K562 (cell line): ENCODE measurements around the gene POLR2L. TPM values are rescaled to one million over a fixed set of nuclear protein-coding genes. Genes with fewer than 3 reads are reported as not detected.

Experiments
- ATAC-seq: fragments of 200-7000 bp; cut with Tn5 transposase; 3 replicates; pipeline ENCODE4 v1.9.1; 2020; ENCODE audit warnings: moderate library complexity
- BruUV-seq: library from RNA; stranded (reverse); fragments of 400-500 nt; replicated peaks from 2 replicates; lab custom pipeline; 2021; lab: Mats Ljungman, UMichigan
- CTCF ChIA-PET: fragments of 300-600 bp; formaldehyde crosslinking; extraction: SDS; loops from one replicate; lab custom pipeline; 2021; ENCODE audit warnings: low intra/inter-chr PET ratio; lab: Yijun Ruan, JAX
- POLR2A ChIA-PET: fragments of 300-600, 350-650 bp; sonication (Branson Sonifier 250); formaldehyde crosslinking; extraction: SDS; loops from one replicate; lab custom pipeline; 2021; ENCODE audit warnings: antibody characterized with exemption, inconsistent platforms; lab: Yijun Ruan, JAX
- DNase-seq, 4 experiments: peaks; one replicate each; pipeline versions ENCODE4 v3.0.0 to v3.0.0-alpha.2; 2011 to 2018; ENCODE audit warnings: low spot score in 3 of 4, mixed read lengths in 3 of 4; ENCODE audit errors: extremely low read depth in 1 of 4
- FAIRE-seq: peaks from 2 replicates; lab custom pipeline; 2011; peaks lifted over from hg19 to GRCh38; lab: Jason Lieb, UNC
- H2AFZ ChIP-seq: 2 replicates; pipeline ENCODE4 v1.6.0; 2011; ENCODE audit warnings: low read depth, low read length, control low read depth, inconsistent platforms
- H3K27ac ChIP-seq: fragments of 200-600 bp; 3 replicates; pipeline ENCODE4 v1.8.0; 2011; ENCODE audit warnings: low read depth, mild to moderate bottlenecking, control low read depth, inconsistent platforms, low read length, moderate library complexity, mixed read lengths; ENCODE audit errors: extremely low read depth
- H3K27me3 ChIP-seq, 2 experiments: fragments of 300-600 bp in 1 of 2; 2 replicates in 1 of 2; 3 replicates in 1 of 2; pipeline versions ENCODE4 v1.6.0 to v1.8.0; 2011; ENCODE audit warnings: inconsistent platforms in 2 of 2, low read length in 2 of 2, mild to moderate bottlenecking in 1 of 2, mixed read lengths in 1 of 2, moderate library complexity in 1 of 2; ENCODE audit not compliant: control insufficient read depth in 2 of 2, insufficient read depth in 2 of 2
- H3K36me3 ChIP-seq: fragments of 300-600 bp; 3 replicates; pipeline ENCODE4 v1.8.0; 2011; ENCODE audit warnings: mild to moderate bottlenecking, low read length, inconsistent platforms; ENCODE audit not compliant: control insufficient read depth, insufficient read depth
- H3K4me1 ChIP-seq, 2 experiments: fragments of 200-600 bp in 1 of 2; replicated peaks in 1 of 2; 2 replicates in 1 of 2; 3 replicates in 1 of 2; pipeline versions ENCODE4 v1.5.1 to v1.8.0; 2011; ENCODE audit warnings: inconsistent platforms in 2 of 2, low read length in 2 of 2, mild to moderate bottlenecking in 1 of 2, mixed read lengths in 1 of 2, moderate library complexity in 1 of 2; ENCODE audit not compliant: control insufficient read depth in 2 of 2, insufficient read depth in 2 of 2
- H3K4me2 ChIP-seq: 2 replicates; pipeline ENCODE4 v1.6.1; 2011; ENCODE audit warnings: low read length, control low read depth, inconsistent platforms, mixed read lengths; ENCODE audit not compliant: insufficient read depth
- H3K4me3 ChIP-seq: fragments of 200-600 bp; sonication (generic), shearing (Covaris generic); 2 replicates; pipeline ENCODE4 v1.5.1; 2016; ENCODE audit warnings: control low read depth, inconsistent platforms
- H3K79me2 ChIP-seq: fragments of 200-600 bp; 3 replicates; pipeline ENCODE4 v1.8.0; 2011; ENCODE audit warnings: low read length, inconsistent platforms; ENCODE audit not compliant: control insufficient read depth, insufficient read depth
- H3K9ac ChIP-seq, 2 experiments: 2 replicates each; pipeline versions ENCODE4 v1.6.0 to v1.6.1; 2011; ENCODE audit warnings: low read depth in 2 of 2, low read length in 2 of 2, control low read depth in 1 of 2, inconsistent platforms in 1 of 2, mild to moderate bottlenecking in 1 of 2, mixed read lengths in 1 of 2; ENCODE audit not compliant: insufficient read depth in 1 of 2
- H3K9me1 ChIP-seq: one replicate; pipeline ENCODE4 v1.6.0; 2011; ENCODE audit warnings: inconsistent platforms, mild to moderate bottlenecking, low read length, moderate library complexity; ENCODE audit not compliant: control insufficient read depth, insufficient read depth
- H3K9me3 ChIP-seq: replicated peaks from 2 replicates; pipeline ENCODE4 v1.5.1; 2011; ENCODE audit warnings: low read depth, low read length, inconsistent platforms; ENCODE audit not compliant: control insufficient read depth, insufficient read depth
- H4K20me1 ChIP-seq: replicated peaks from 2 replicates; pipeline ENCODE4 v1.6.1; 2011; ENCODE audit warnings: low read length, inconsistent platforms, mixed read lengths; ENCODE audit not compliant: control insufficient read depth, insufficient read depth
- ELF2 ChIP-seq: fragments of 250-450 bp; sonication (Bioruptor Pico); IDR thresholded peaks from 2 replicates; pipeline ENCODE4 v1.5.0; 2021; ENCODE audit warnings: mild to moderate bottlenecking
- PHTF2 ChIP-seq: fragments of 250-450 bp; sonication (Bioruptor Pico); IDR thresholded peaks from 2 replicates; pipeline ENCODE4 v1.5.0; 2021; ENCODE audit warnings: mild to moderate bottlenecking
- PRPF4 ChIP-seq: fragments of 200-400 bp; formaldehyde crosslinking; IDR thresholded peaks from one replicate; pipeline ENCODE4 v1.6.1; 2017; ENCODE audit warnings: low read length, low read depth, mild to moderate bottlenecking; ENCODE audit not compliant: insufficient read depth, poor library complexity, severe bottlenecking
- RAD51 ChIP-seq: fragments of 450-650 bp; IDR thresholded peaks from 2 replicates; pipeline ENCODE4 v1.7.1; 2016; ENCODE audit warnings: low read depth, mild to moderate bottlenecking, borderline replicate concordance
- ZNF12 ChIP-seq: sonication (generic); formaldehyde crosslinking; IDR thresholded peaks from 2 replicates; pipeline ENCODE4 v1.4.0; 2020; ENCODE audit warnings: mild to moderate bottlenecking, missing genetic modification reagents
- WGBS: fragments of 100-300 bp; shearing (Covaris generic); methylation state at CpG from one replicate; pipeline ENCODE4 v1.1.6; 2016; ENCODE audit warnings: low coverage, mixed read lengths; ENCODE audit not compliant: insufficient coverage; ENCODE audit errors: missing lambda C conversion rate; 5-methylcytosine and 5-hydroxymethylcytosine counted together
- in situ Hi-C: fragments of 300-500 bp; cut with MboI; formaldehyde crosslinking; loops from 4 replicates; pipeline ENCODE4 v1.15.0; 2018; ENCODE audit warnings: inconsistent platforms, mixed read lengths
- intact Hi-C: fragments of 100-400 bp; cut with micrococcal nuclease; formaldehyde crosslinking; loops from 2 replicates; pipeline ENCODE4 v1.14.2; 2022
- polyA plus RNA-seq, 8 experiments: library from polyadenylated mRNA; depleted of rRNA in 4 of 8; stranded (reverse) in 5 of 8; unstranded in 3 of 8; fragments of >200 nt; fragmentation: Nextera tagmentation in 2 of 8; fragmentation: Illumina TruSeq in 1 of 8; extraction: Ambion mirVana in 2 of 8; extraction: Trizol in 1 of 8; gene quantifications; 2 replicates each; pipeline versions ENCODE4 v1.2.1 to v1.2.3, GENCODE V29; 2011 to 2014; ENCODE audit warnings: inconsistent platforms in 1 of 8, missing spikeins in 1 of 8
- total RNA-seq, 7 experiments: library from RNA; depleted of rRNA in 6 of 7; stranded (reverse); fragments of >200 nt in 6 of 7; fragmentation: Illumina TruSeq in 2 of 7; extraction: Trizol in 2 of 7; gene quantifications; 2 replicates each; pipeline versions ENCODE4 v1.2.1 to v1.2.3, GENCODE V29; 2011 to 2021; ENCODE audit warnings: low replicate concordance in 1 of 7
- TF ChIP-seq, protein P1 (sequence below): fragments of 450-650 bp; formaldehyde crosslinking; IDR thresholded peaks from 2 replicates; pipeline ENCODE4 v1.4.0; 2020; ENCODE audit warnings: mild to moderate bottlenecking, moderate library complexity
- TF ChIP-seq, protein P2 (sequence below): fragments of 200-400 bp; formaldehyde crosslinking; IDR thresholded peaks from 2 replicates; pipeline ENCODE4 v1.6.1; 2017; ENCODE audit warnings: mild to moderate bottlenecking, low read depth, low read length, moderate library complexity
- TF ChIP-seq, protein P3 (sequence below): sonication (generic); formaldehyde crosslinking; IDR thresholded peaks from 2 replicates; pipeline ENCODE4 v1.8.1; 2023; ENCODE audit warnings: mild to moderate bottlenecking, missing genetic modification reagents, moderate library complexity
- TF ChIP-seq, protein P4 (sequence below), 2 experiments: fragments of 450-650 bp; IDR thresholded peaks; 2 replicates each; pipeline ENCODE4 v1.6.1; 2018; ENCODE audit warnings: mild to moderate bottlenecking in 2 of 2, low read depth in 1 of 2; ENCODE audit not compliant: partially characterized antibody in 2 of 2
- TF ChIP-seq, protein P5 (sequence below), 2 experiments: fragments of 450-650 bp in 1 of 2; sonication (generic) in 1 of 2; formaldehyde crosslinking; conservative IDR thresholded peaks; 2 replicates each; pipeline versions ENCODE4 v1.4.0 to v1.8.1; 2020 to 2022; ENCODE audit warnings: mild to moderate bottlenecking in 1 of 2, missing genetic modification reagents in 1 of 2

POLR2L gene
- total and polyA plus RNA-seq, 9 of the 15 experiments (the other 6 are each of a cell fraction or from before 2014, with no cell fraction given), result 38.3 to 688 (median 108) TPM

DNA sequence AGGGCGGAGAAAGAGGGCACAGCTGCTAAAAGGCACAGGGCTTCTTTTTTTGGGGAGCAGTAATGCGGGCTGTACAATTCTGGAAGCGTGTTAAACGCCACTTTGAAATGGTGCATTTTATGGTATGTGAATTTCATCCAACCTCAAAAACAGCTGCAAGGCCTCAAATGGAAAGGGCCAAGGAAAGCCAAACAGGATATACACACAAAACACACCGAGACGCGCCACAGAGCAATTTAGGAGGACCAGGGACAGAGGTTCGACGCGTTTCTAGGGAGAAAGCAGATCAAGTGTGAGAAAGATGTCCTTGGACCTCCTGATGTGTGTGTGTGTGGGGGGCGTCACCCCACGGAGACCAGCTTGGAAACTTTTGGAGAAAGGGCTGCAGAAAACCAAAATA, 31.4 kb upstream of the POLR2L start:
- Histone ChIP-seq H2AFZ (no peak overlapping the region), H3K27me3 (no peaks in the 10 kb centered on the region), H3K4me1 (peaks cover 29 to 77% of the 10 kb centered on the region in 2 experiments; a peak in 4 of 5 replicates), H3K27ac (no peak overlapping the region), H4K20me1 (peaks cover 28% of the 10 kb centered on the region), H3K36me3 (peaks cover 58% of the 10 kb centered on the region), H3K4me2 (no peak overlapping the region), H3K4me3 (no peak overlapping the region), H3K9me1 (peaks cover 20% of the 10 kb centered on the region), H3K9ac (no peak overlapping the region), H3K9me3 (no peaks in the 10 kb centered on the region), H3K79me2 (no peaks in the 10 kb centered on the region)
- intact Hi-C loops (no loop called here), in situ Hi-C loops (no loop called here)
- DNase-seq, result no peak
- no TSS peak for BruUV-seq
- ATAC-seq, result no peak
- FAIRE-seq, result no peak
- CTCF ChIA-PET, result no interaction called here
- WGBS, result 79% methylated on average over 11 of the region's 12 CpGs
- POLR2A ChIA-PET, result interaction anchor here (0.6 to 2.5 kb wide), 3 partner anchors 11 to 14 kb away, joined by 4 to 13 read pairs (median 4); no protein-coding TSS in a partner anchor
- TF ChIP-seq, protein P1, sequence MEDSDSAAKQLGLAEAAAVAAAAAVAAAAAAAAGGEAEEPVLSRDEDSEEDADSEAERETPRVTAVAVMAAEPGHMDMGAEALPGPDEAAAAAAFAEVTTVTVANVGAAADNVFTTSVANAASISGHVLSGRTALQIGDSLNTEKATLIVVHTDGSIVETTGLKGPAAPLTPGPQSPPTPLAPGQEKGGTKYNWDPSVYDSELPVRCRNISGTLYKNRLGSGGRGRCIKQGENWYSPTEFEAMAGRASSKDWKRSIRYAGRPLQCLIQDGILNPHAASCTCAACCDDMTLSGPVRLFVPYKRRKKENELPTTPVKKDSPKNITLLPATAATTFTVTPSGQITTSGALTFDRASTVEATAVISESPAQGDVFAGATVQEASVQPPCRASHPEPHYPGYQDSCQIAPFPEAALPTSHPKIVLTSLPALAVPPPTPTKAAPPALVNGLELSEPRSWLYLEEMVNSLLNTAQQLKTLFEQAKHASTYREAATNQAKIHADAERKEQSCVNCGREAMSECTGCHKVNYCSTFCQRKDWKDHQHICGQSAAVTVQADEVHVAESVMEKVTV (CRISPR knock-in tag), result no peak
- TF ChIP-seq ZNF12 (CRISPR knock-in tag), result no peak
- TF ChIP-seq, protein P2, sequence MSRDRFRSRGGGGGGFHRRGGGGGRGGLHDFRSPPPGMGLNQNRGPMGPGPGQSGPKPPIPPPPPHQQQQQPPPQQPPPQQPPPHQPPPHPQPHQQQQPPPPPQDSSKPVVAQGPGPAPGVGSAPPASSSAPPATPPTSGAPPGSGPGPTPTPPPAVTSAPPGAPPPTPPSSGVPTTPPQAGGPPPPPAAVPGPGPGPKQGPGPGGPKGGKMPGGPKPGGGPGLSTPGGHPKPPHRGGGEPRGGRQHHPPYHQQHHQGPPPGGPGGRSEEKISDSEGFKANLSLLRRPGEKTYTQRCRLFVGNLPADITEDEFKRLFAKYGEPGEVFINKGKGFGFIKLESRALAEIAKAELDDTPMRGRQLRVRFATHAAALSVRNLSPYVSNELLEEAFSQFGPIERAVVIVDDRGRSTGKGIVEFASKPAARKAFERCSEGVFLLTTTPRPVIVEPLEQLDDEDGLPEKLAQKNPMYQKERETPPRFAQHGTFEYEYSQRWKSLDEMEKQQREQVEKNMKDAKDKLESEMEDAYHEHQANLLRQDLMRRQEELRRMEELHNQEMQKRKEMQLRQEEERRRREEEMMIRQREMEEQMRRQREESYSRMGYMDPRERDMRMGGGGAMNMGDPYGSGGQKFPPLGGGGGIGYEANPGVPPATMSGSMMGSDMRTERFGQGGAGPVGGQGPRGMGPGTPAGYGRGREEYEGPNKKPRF, result no peak
- TF ChIP-seq ELF2 (CRISPR knock-in tag), result no peak
- TF ChIP-seq, protein P3, sequence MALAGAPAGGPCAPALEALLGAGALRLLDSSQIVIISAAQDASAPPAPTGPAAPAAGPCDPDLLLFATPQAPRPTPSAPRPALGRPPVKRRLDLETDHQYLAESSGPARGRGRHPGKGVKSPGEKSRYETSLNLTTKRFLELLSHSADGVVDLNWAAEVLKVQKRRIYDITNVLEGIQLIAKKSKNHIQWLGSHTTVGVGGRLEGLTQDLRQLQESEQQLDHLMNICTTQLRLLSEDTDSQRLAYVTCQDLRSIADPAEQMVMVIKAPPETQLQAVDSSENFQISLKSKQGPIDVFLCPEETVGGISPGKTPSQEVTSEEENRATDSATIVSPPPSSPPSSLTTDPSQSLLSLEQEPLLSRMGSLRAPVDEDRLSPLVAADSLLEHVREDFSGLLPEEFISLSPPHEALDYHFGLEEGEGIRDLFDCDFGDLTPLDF (CRISPR knock-in tag), result no peak
- TF ChIP-seq, protein P4, sequence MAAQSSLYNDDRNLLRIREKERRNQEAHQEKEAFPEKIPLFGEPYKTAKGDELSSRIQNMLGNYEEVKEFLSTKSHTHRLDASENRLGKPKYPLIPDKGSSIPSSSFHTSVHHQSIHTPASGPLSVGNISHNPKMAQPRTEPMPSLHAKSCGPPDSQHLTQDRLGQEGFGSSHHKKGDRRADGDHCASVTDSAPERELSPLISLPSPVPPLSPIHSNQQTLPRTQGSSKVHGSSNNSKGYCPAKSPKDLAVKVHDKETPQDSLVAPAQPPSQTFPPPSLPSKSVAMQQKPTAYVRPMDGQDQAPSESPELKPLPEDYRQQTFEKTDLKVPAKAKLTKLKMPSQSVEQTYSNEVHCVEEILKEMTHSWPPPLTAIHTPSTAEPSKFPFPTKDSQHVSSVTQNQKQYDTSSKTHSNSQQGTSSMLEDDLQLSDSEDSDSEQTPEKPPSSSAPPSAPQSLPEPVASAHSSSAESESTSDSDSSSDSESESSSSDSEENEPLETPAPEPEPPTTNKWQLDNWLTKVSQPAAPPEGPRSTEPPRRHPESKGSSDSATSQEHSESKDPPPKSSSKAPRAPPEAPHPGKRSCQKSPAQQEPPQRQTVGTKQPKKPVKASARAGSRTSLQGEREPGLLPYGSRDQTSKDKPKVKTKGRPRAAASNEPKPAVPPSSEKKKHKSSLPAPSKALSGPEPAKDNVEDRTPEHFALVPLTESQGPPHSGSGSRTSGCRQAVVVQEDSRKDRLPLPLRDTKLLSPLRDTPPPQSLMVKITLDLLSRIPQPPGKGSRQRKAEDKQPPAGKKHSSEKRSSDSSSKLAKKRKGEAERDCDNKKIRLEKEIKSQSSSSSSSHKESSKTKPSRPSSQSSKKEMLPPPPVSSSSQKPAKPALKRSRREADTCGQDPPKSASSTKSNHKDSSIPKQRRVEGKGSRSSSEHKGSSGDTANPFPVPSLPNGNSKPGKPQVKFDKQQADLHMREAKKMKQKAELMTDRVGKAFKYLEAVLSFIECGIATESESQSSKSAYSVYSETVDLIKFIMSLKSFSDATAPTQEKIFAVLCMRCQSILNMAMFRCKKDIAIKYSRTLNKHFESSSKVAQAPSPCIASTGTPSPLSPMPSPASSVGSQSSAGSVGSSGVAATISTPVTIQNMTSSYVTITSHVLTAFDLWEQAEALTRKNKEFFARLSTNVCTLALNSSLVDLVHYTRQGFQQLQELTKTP (IDR thresholded peaks at IDR 0.05; ENCODE audit: low read depth in 1 of 2, partially characterized antibody in 2 of 2), result no peak
- no peak for TF ChIP-seq PRPF4
- TF ChIP-seq, protein P5, sequence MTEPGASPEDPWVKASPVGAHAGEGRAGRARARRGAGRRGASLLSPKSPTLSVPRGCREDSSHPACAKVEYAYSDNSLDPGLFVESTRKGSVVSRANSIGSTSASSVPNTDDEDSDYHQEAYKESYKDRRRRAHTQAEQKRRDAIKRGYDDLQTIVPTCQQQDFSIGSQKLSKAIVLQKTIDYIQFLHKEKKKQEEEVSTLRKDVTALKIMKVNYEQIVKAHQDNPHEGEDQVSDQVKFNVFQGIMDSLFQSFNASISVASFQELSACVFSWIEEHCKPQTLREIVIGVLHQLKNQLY (CRISPR knock-in tag; conservative IDR thresholded peaks at IDR 0.05), result no peak
- no peak for TF ChIP-seq RAD51
- no peak for TF ChIP-seq PHTF2 (CRISPR knock-in tag)
